AG09309 (cell line): Measurements from ENCODE around the gene AGPAT3.
"Not testable (repeated sequence)": the region's sequence is repeated elsewhere in the genome, so short reads cannot be mapped to it uniquely, and the experiment has no call there.

Source experiments
- DNase-seq: peaks from one replicate; pipeline ENCODE4 v3.0.0-alpha.2; 2010; ENCODE audit warnings: low read depth
- H3K4me3 ChIP-seq: 2 replicates; pipeline ENCODE4 v1.5.1; 2011; ENCODE audit warnings: mild to moderate bottlenecking, low read depth, low read length, moderate library complexity; ENCODE audit not compliant: control insufficient read depth
- CTCF ChIP-seq: IDR thresholded peaks from 2 replicates; pipeline ENCODE4 v1.5.1; 2011; ENCODE audit warnings: mild to moderate bottlenecking, low read depth, low read length, inconsistent platforms; ENCODE audit not compliant: insufficient read depth, control insufficient read depth; ENCODE audit errors: missing control alignments

AGPAT3 gene

GRCh38 chr21:43890042-43890441 lies 25.0 kb downstream of the AGPAT3 start:
- H3K4me3 ChIP-seq = no peak overlapping the region
- DNase-seq = no peak
- no peak for TF ChIP-seq CTCF

- H3K4me3 ChIP-seq = no peak overlapping the region
- no peak for DNase-seq
- TF ChIP-seq CTCF = no peak
Observed at GRCh38 chr21:43892334-43892733, 27.3 kb downstream of the AGPAT3 start.

GRCh38 chr21:43892984-43893535 lies 28.0 kb downstream of the AGPAT3 start:
- no peak for TF ChIP-seq CTCF
- no peak overlapping the region for H3K4me3 ChIP-seq
- no peak for DNase-seq

GRCh38 chr21:43893536-43894205 lies 28.6 kb downstream of the AGPAT3 start:
- no peak overlapping the region for H3K4me3 ChIP-seq
- DNase-seq = no peak
- no peak for TF ChIP-seq CTCF

GRCh38 chr21:43894206-43894577 lies 29.2 kb downstream of the AGPAT3 start:
- no peak overlapping the region for H3K4me3 ChIP-seq
- no peak for DNase-seq
- no peak for TF ChIP-seq CTCF

- H3K4me3 ChIP-seq = no peak overlapping the region
- TF ChIP-seq CTCF = no peak
- no peak for DNase-seq
Observed at GRCh38 chr21:43895196-43895595, 30.2 kb downstream of the AGPAT3 start.

GRCh38 chr21:43896696-43897299 lies 31.8 kb downstream of the AGPAT3 start:
- DNase-seq, H3K4me3 ChIP-seq: not testable (repeated sequence)
